Activated T-cell treated with anti-CD3 and anti-CD28 coated beads, Interleukin-2, amount 50 U/mL, for 4 hours (primary cell): ENCODE results near the gene RCOR3. TPM values are rescaled to one million over a fixed set of nuclear protein-coding genes. Genes with fewer than 3 reads are reported as not detected.

ENCODE experiments used
- ATAC-seq, 2 donors: fragments of 200-7000 bp; cut with Tn5 transposase; one replicate each; pipeline ENCODE4 v1.10.0; 2021
- DNase-seq: peaks from one replicate; pipeline ENCODE4 v3.0.0-alpha.2; 2020
- H3K27me3 Mint-ChIP-seq: one replicate; pipeline ENCODE4 v1.8.0; 2021; ENCODE audit warnings: low read depth, mixed read lengths
- H3K36me3 Mint-ChIP-seq: one replicate; pipeline ENCODE4 v1.8.0; 2022; ENCODE audit warnings: mixed read lengths; ENCODE audit not compliant: insufficient read depth
- H3K4me1 Mint-ChIP-seq: one replicate; pipeline ENCODE4 v1.8.0; 2021; ENCODE audit warnings: low read depth, mixed read lengths
- H3K4me3 Mint-ChIP-seq: one replicate; pipeline ENCODE4 v1.8.0; 2021; ENCODE audit warnings: mild to moderate bottlenecking, moderate library complexity, mixed read lengths
- H3K9me3 Mint-ChIP-seq: one replicate; pipeline ENCODE4 v1.8.0; 2021; ENCODE audit warnings: mixed read lengths
- total RNA-seq, 3 donors: library from RNA; stranded (reverse); gene quantifications; one replicate each; pipeline ENCODE4 v1.2.1, GENCODE V29; 2021

The RCOR3 gene
- total RNA-seq, 3 donors from 2014 or later, result 23.1 to 25.5 (median 24.5) TPM

- DNase-seq (no peak), ATAC-seq (no peak)
- Mint-ChIP-seq H3K36me3 (peaks cover 25% of the 10 kb centered on the region), H3K27me3 (no peaks in the 10 kb centered on the region), H3K4me1 (peaks cover 91% of the 10 kb centered on the region), H3K4me3 (no peak overlapping the region), H3K9me3 (peaks cover 7% of the 10 kb centered on the region)
These were observed 93.3 kb downstream of the RCOR3 start for GRCh38 chr1:211352465-211352864.

- ATAC-seq (peak; percentile 60 to 64), DNase-seq (peak; percentile 63)
- Mint-ChIP-seq H3K4me3 (peak overlapping the region; percentile 50), H3K9me3 (peaks cover 7% of the 10 kb centered on the region), H3K27me3 (no peaks in the 10 kb centered on the region), H3K36me3 (peaks cover 28% of the 10 kb centered on the region), H3K4me1 (peaks cover 87% of the 10 kb centered on the region)
These were observed 93.9 kb downstream of the RCOR3 start for GRCh38 chr1:211352985-211353515.

- ATAC-seq, result peak in 1 of 2 donors; percentile 24
- no peak for DNase-seq
- peaks cover 7% of the 10 kb centered on the region for H3K9me3 Mint-ChIP-seq
- no peaks in the 10 kb centered on the region for H3K27me3 Mint-ChIP-seq
- peak overlapping the region; percentile 50 for H3K4me3 Mint-ChIP-seq
- peaks cover 82% of the 10 kb centered on the region for H3K4me1 Mint-ChIP-seq
- H3K36me3 Mint-ChIP-seq, result peaks cover 28% of the 10 kb centered on the region
These were observed 94.5 kb downstream of the RCOR3 start for GRCh38 chr1:211353562-211354212.

GRCh38 chr1:211355873-211356272, 96.7 kb downstream of the RCOR3 start:
- Mint-ChIP-seq H3K27me3 (no peaks in the 10 kb centered on the region), H3K4me1 (peaks cover 74% of the 10 kb centered on the region), H3K9me3 (peaks cover 7% of the 10 kb centered on the region), H3K36me3 (peaks cover 41% of the 10 kb centered on the region), H3K4me3 (no peak overlapping the region)
- no peak for DNase-seq
- peak in 1 of 2 donors; percentile 32 for ATAC-seq

GRCh38 chr1:211356723-211357407, 97.7 kb downstream of the RCOR3 start:
- DNase-seq (no peak), ATAC-seq (peak in 1 of 2 donors; percentile 33)
- peaks cover 64% of the 10 kb centered on the region for H3K4me1 Mint-ChIP-seq
- peaks cover 3% of the 10 kb centered on the region for H3K9me3 Mint-ChIP-seq
- H3K4me3 Mint-ChIP-seq, result no peak overlapping the region
- no peaks in the 10 kb centered on the region for H3K27me3 Mint-ChIP-seq
- H3K36me3 Mint-ChIP-seq, result peaks cover 43% of the 10 kb centered on the region

GRCh38 chr1:211358685-211359084, 99.5 kb downstream of the RCOR3 start:
- H3K27me3 Mint-ChIP-seq, result no peaks in the 10 kb centered on the region
- no peak for ATAC-seq
- H3K4me1 Mint-ChIP-seq, result peaks cover 47% of the 10 kb centered on the region
- peaks cover 37% of the 10 kb centered on the region for H3K36me3 Mint-ChIP-seq
- no peaks in the 10 kb centered on the region for H3K9me3 Mint-ChIP-seq
- H3K4me3 Mint-ChIP-seq, result no peak overlapping the region
- DNase-seq, result no peak

GRCh38 chr1:211359876-211360275, 100.7 kb downstream of the RCOR3 start:
- DNase-seq (no peak), ATAC-seq (peak in 1 of 2 donors; percentile 12)
- peaks cover 36% of the 10 kb centered on the region for H3K4me1 Mint-ChIP-seq
- no peaks in the 10 kb centered on the region for H3K9me3 Mint-ChIP-seq
- no peak overlapping the region for H3K4me3 Mint-ChIP-seq
- H3K36me3 Mint-ChIP-seq, result peaks cover 39% of the 10 kb centered on the region
- H3K27me3 Mint-ChIP-seq, result no peaks in the 10 kb centered on the region

GRCh38 chr1:211361202-211361601, 102.0 kb downstream of the RCOR3 start:
- Mint-ChIP-seq H3K4me1 (peaks cover 26% of the 10 kb centered on the region), H3K27me3 (no peaks in the 10 kb centered on the region), H3K4me3 (no peak overlapping the region), H3K9me3 (no peaks in the 10 kb centered on the region), H3K36me3 (peaks cover 35% of the 10 kb centered on the region)
- DNase-seq, result no peak
- no peak for ATAC-seq

Other genes starting within 250 kb of the RCOR3 start
- not detected for gene KCNH1, start 125.2 kb upstream of the RCOR3 start, total RNA-seq
- gene TRAF5, start 67.5 kb downstream of the RCOR3 start, total RNA-seq, result 10 to 100 TPM; 16.3 to 20.6 (median 17.0) TPM
- gene RD3, start 232.8 kb downstream of the RCOR3 start, total RNA-seq, result not detected